ENCODE data around the gene FAM199X.

FAM199X gene

GRCh38 chrX:104166735-104167436 lies 633 bp downstream of the FAM199X start:
- no peak for TF ChIP-seq CTCF (IDR thresholded peaks at IDR 0.05)
- no peak for TF ChIP-seq ZFX (IDR thresholded peaks at IDR 0.05; ENCODE audit: borderline replicate concordance)
- H3K27ac ChIP-seq, result peak overlapping the region; percentile 72

GRCh38 chrX:104168127-104168526 lies 1.9 kb downstream of the FAM199X start:
- no peak overlapping the region for H3K27ac ChIP-seq
- no peak for TF ChIP-seq ZFX (IDR thresholded peaks at IDR 0.05; ENCODE audit: borderline replicate concordance)
- TF ChIP-seq CTCF (IDR thresholded peaks at IDR 0.05), result no peak

GRCh38 chrX:104172121-104172520 lies 5.9 kb downstream of the FAM199X start:
- no peak overlapping the region for H3K27ac ChIP-seq
- TF ChIP-seq CTCF (IDR thresholded peaks at IDR 0.05), result no peak
- TF ChIP-seq ZFX (IDR thresholded peaks at IDR 0.05; ENCODE audit: borderline replicate concordance), result no peak

- TF ChIP-seq ZFX (IDR thresholded peaks at IDR 0.05; ENCODE audit: borderline replicate concordance) (no peak), CTCF (IDR thresholded peaks at IDR 0.05) (no peak)
- no peak overlapping the region for H3K27ac ChIP-seq
Measured at GRCh38 chrX:104172788-104173187, 6.5 kb downstream of the FAM199X start.

- TF ChIP-seq ZFX (IDR thresholded peaks at IDR 0.05; ENCODE audit: borderline replicate concordance), result no peak
- TF ChIP-seq CTCF (IDR thresholded peaks at IDR 0.05), result no peak
- H3K27ac ChIP-seq, result no peak overlapping the region
Measured at GRCh38 chrX:104173841-104174240, 7.6 kb downstream of the FAM199X start.

- no peak for TF ChIP-seq CTCF (IDR thresholded peaks at IDR 0.05)
- TF ChIP-seq ZFX (IDR thresholded peaks at IDR 0.05; ENCODE audit: borderline replicate concordance), result no peak
- H3K27ac ChIP-seq, result no peak overlapping the region
Measured at GRCh38 chrX:104183685-104184084, 17.4 kb downstream of the FAM199X start.

GRCh38 chrX:104187931-104188330 lies 21.7 kb downstream of the FAM199X start:
- TF ChIP-seq ZFX (IDR thresholded peaks at IDR 0.05; ENCODE audit: borderline replicate concordance) (no peak), CTCF (IDR thresholded peaks at IDR 0.05) (no peak)
- no peak overlapping the region for H3K27ac ChIP-seq

Data from 22Rv1 (cell line).